PFSK-1 (cell line): ENCODE data around the gene TLN1.

ENCODE experiments used
- FOXP2 ChIP-seq: optimal IDR thresholded peaks from 2 replicates; pipeline ENCODE3; 2011; ENCODE audit warnings: borderline replicate concordance, control low read depth, inconsistent platforms; ENCODE audit not compliant: insufficient read depth; ENCODE audit errors: extremely low read length, extremely low read depth
- REST ChIP-seq, 2 experiments: IDR thresholded peaks; 2 replicates each; pipeline versions ENCODE4 v1.6.1 to v1.8.0; 2011 to 2012; ENCODE audit warnings: low read depth in 2 of 2, low read length in 2 of 2, control low read depth in 1 of 2, inconsistent platforms in 1 of 2, mild to moderate bottlenecking in 1 of 2, moderate library complexity in 1 of 2; ENCODE audit not compliant: insufficient read depth in 1 of 2

- TF ChIP-seq FOXP2 (no peak), REST (IDR thresholded peaks at IDR 0.05; ENCODE audit: insufficient read depth in 1 of 2, low read depth in 2 of 2, low read length in 2 of 2) (no peak)
Observed at GRCh38 chr9:35667939-35668338, 64.1 kb downstream of the TLN1 start.
